GM18870 (cell line): ENCODE data around the gene DYNLL1.

Source experiments
- ATAC-seq: cut with Tn5 transposase; IDR thresholded peaks from one replicate; pipeline ENCODE4 v1.9.1; 2021; ENCODE audit warnings: moderate library complexity; ENCODE audit not compliant: unreplicated experiment

Gene DYNLL1

GRCh38 chr12:120546050-120546386, 50.1 kb downstream of the DYNLL1 start:
- ATAC-seq, result no peak
